ENCODE data around the gene CFAP410. TPM values are rescaled to one million over a fixed set of nuclear protein-coding genes. Genes with fewer than 3 reads are reported as not detected.

CFAP410 gene
- polyA plus RNA-seq, 1 donor from 2014 or later, result 36.5 TPM

DNA sequence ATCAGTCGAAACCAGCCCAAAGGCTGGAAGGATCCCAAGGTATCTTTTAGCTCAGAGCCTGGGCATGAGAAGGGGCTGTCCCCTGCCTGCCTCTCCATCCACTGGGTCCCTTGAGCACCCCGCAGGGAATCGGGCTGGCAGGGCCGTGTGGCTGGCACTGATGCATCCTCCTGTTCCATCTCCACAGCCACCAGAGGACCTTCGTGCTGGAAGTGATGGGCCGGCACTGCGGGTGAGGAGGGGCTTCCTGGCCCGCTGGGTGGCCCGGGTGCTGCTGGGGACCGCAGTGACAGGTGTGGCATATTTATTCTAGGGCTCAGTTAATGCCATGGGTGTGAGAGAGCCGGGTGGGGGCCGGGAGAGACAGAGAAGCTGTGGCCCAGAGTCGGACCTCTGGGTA, 25.7 kb downstream of the CFAP410 start:
- Histone ChIP-seq H3F3A (ENCODE audit: insufficient read depth, low read length, poor library complexity, severe bottlenecking) (no peaks in the 10 kb centered on the region), H3K4me3 (ENCODE audit: low read length) (no peak overlapping the region), H2AFZ (ENCODE audit: low read depth, low read length) (no peak overlapping the region), H3K27me3 (ENCODE audit: insufficient read depth, low read depth, low read length) (no peaks in the 10 kb centered on the region), H3K9me3 (ENCODE audit: low read length) (no peaks in the 10 kb centered on the region), H3K9ac (ENCODE audit: low read length) (no peak overlapping the region), H3K27ac (ENCODE audit: low read length) (no peak overlapping the region), H3K9me2 (ENCODE audit: insufficient read depth, low read length) (no peaks in the 10 kb centered on the region), H4K20me1 (ENCODE audit: insufficient read depth) (no peaks in the 10 kb centered on the region), H3K79me2 (replicated peaks; ENCODE audit: insufficient read depth, low read length) (no peaks in the 10 kb centered on the region), H3K36me3 (ENCODE audit: insufficient read depth, low read length) (no peaks in the 10 kb centered on the region), H3K4me2 (ENCODE audit: low read length) (no peak overlapping the region)
- no peak for TF ChIP-seq EZH2 (IDR thresholded peaks at IDR 0.05; ENCODE audit: borderline replicate concordance, insufficient read depth, low read length, poor library complexity, severe bottlenecking)
- TF ChIP-seq, protein P1, sequence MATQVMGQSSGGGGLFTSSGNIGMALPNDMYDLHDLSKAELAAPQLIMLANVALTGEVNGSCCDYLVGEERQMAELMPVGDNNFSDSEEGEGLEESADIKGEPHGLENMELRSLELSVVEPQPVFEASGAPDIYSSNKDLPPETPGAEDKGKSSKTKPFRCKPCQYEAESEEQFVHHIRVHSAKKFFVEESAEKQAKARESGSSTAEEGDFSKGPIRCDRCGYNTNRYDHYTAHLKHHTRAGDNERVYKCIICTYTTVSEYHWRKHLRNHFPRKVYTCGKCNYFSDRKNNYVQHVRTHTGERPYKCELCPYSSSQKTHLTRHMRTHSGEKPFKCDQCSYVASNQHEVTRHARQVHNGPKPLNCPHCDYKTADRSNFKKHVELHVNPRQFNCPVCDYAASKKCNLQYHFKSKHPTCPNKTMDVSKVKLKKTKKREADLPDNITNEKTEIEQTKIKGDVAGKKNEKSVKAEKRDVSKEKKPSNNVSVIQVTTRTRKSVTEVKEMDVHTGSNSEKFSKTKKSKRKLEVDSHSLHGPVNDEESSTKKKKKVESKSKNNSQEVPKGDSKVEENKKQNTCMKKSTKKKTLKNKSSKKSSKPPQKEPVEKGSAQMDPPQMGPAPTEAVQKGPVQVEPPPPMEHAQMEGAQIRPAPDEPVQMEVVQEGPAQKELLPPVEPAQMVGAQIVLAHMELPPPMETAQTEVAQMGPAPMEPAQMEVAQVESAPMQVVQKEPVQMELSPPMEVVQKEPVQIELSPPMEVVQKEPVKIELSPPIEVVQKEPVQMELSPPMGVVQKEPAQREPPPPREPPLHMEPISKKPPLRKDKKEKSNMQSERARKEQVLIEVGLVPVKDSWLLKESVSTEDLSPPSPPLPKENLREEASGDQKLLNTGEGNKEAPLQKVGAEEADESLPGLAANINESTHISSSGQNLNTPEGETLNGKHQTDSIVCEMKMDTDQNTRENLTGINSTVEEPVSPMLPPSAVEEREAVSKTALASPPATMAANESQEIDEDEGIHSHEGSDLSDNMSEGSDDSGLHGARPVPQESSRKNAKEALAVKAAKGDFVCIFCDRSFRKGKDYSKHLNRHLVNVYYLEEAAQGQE (IDR thresholded peaks at IDR 0.05; ENCODE audit: borderline replicate concordance), result no peak
- no peak for TF ChIP-seq EP300 (conservative IDR thresholded peaks at IDR 0.05; ENCODE audit: poor library complexity, severe bottlenecking)
- TF ChIP-seq SMC3 (conservative IDR thresholded peaks at IDR 0.05; ENCODE audit: poor library complexity), result no peak
- TF ChIP-seq POLR2AphosphoS5 (IDR thresholded peaks at IDR 0.05), result no peak
- TF ChIP-seq RAD21 (conservative IDR thresholded peaks at IDR 0.05), result no peak
- TF ChIP-seq TAF1 (IDR thresholded peaks at IDR 0.05; ENCODE audit: low read depth), result no peak
- no peak for TF ChIP-seq MXI1 (conservative IDR thresholded peaks at IDR 0.05; ENCODE audit: poor library complexity, severe bottlenecking)
- TF ChIP-seq, protein P2, sequence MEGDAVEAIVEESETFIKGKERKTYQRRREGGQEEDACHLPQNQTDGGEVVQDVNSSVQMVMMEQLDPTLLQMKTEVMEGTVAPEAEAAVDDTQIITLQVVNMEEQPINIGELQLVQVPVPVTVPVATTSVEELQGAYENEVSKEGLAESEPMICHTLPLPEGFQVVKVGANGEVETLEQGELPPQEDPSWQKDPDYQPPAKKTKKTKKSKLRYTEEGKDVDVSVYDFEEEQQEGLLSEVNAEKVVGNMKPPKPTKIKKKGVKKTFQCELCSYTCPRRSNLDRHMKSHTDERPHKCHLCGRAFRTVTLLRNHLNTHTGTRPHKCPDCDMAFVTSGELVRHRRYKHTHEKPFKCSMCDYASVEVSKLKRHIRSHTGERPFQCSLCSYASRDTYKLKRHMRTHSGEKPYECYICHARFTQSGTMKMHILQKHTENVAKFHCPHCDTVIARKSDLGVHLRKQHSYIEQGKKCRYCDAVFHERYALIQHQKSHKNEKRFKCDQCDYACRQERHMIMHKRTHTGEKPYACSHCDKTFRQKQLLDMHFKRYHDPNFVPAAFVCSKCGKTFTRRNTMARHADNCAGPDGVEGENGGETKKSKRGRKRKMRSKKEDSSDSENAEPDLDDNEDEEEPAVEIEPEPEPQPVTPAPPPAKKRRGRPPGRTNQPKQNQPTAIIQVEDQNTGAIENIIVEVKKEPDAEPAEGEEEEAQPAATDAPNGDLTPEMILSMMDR (IDR thresholded peaks at IDR 0.05; ENCODE audit: poor library complexity, severe bottlenecking), result no peak

DNA sequence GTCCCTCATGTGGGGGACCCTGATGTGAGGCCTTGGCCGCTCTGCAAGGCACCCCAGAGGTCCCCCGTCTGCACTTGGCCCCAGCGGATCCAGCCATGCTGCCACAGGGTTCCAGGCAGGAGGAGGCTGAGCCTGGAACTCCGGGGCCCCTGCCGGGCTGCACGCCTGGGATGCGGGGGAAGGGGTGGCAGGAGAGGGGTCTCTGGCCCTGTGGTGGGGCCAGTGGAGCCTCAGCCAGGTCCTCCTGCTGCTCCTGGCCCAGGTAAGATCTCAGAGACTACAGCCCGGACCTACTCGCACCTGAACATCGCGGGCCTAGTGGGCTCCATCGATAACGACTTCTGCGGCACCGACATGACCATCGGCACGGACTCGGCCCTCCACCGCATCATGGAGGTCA, 26.5 kb downstream of the CFAP410 start:
- Histone ChIP-seq H3K4me3 (ENCODE audit: low read length) (no peak overlapping the region), H2AFZ (ENCODE audit: low read depth, low read length) (no peak overlapping the region), H4K20me1 (ENCODE audit: insufficient read depth) (no peaks in the 10 kb centered on the region), H3K27ac (ENCODE audit: low read length) (no peak overlapping the region), H3F3A (ENCODE audit: insufficient read depth, low read length, poor library complexity, severe bottlenecking) (no peaks in the 10 kb centered on the region), H3K4me2 (ENCODE audit: low read length) (no peak overlapping the region), H3K9me3 (ENCODE audit: low read length) (no peaks in the 10 kb centered on the region), H3K79me2 (replicated peaks; ENCODE audit: insufficient read depth, low read length) (no peaks in the 10 kb centered on the region), H3K9ac (ENCODE audit: low read length) (no peak overlapping the region), H3K9me2 (ENCODE audit: insufficient read depth, low read length) (no peaks in the 10 kb centered on the region), H3K36me3 (ENCODE audit: insufficient read depth, low read length) (no peaks in the 10 kb centered on the region), H3K27me3 (ENCODE audit: insufficient read depth, low read depth, low read length) (no peaks in the 10 kb centered on the region)
- TF ChIP-seq POLR2AphosphoS5 (IDR thresholded peaks at IDR 0.05), result no peak
- TF ChIP-seq EP300 (conservative IDR thresholded peaks at IDR 0.05; ENCODE audit: poor library complexity, severe bottlenecking), result no peak

DNA sequence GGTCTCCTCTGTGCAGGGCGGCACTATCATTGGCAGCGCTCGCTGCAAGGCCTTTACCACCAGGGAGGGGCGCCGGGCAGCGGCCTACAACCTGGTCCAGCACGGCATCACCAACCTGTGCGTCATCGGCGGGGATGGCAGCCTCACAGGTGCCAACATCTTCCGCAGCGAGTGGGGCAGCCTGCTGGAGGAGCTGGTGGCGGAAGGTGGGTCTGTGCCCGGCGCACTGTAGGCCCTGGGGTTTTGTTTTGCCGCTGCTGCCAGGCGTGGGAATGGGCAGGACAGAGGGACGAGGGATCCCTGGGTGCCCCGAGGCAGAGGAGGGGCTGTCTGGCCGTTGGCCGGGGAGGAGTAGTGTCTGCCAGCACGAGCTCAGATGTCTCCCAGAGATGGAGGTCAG, 27.1 kb downstream of the CFAP410 start:
- no peak for TF ChIP-seq EZH2 (IDR thresholded peaks at IDR 0.05; ENCODE audit: borderline replicate concordance, insufficient read depth, low read length, poor library complexity, severe bottlenecking)
- no peak for TF ChIP-seq MXI1 (conservative IDR thresholded peaks at IDR 0.05; ENCODE audit: poor library complexity, severe bottlenecking)
- no peak for TF ChIP-seq EP300 (conservative IDR thresholded peaks at IDR 0.05; ENCODE audit: poor library complexity, severe bottlenecking)
- no peak for TF ChIP-seq TAF1 (IDR thresholded peaks at IDR 0.05; ENCODE audit: low read depth)
- no peak for TF ChIP-seq SMC3 (conservative IDR thresholded peaks at IDR 0.05; ENCODE audit: poor library complexity)
- TF ChIP-seq, protein P2 (IDR thresholded peaks at IDR 0.05; ENCODE audit: poor library complexity, severe bottlenecking), result no peak
- no peak for TF ChIP-seq RAD21 (conservative IDR thresholded peaks at IDR 0.05)
- no peak for TF ChIP-seq POLR2AphosphoS5 (IDR thresholded peaks at IDR 0.05)
- TF ChIP-seq, protein P1 (IDR thresholded peaks at IDR 0.05; ENCODE audit: borderline replicate concordance), result no peak
- H2AFZ ChIP-seq (ENCODE audit: low read depth, low read length), result no peak overlapping the region
- H3K4me3 ChIP-seq (ENCODE audit: low read length), result no peak overlapping the region
- H3K36me3 ChIP-seq (ENCODE audit: insufficient read depth, low read length), result no peaks in the 10 kb centered on the region
- no peak overlapping the region for H3K27ac ChIP-seq (ENCODE audit: low read length)
- no peaks in the 10 kb centered on the region for H3K9me3 ChIP-seq (ENCODE audit: low read length)
- no peaks in the 10 kb centered on the region for H3K79me2 ChIP-seq (replicated peaks; ENCODE audit: insufficient read depth, low read length)
- no peaks in the 10 kb centered on the region for H3F3A ChIP-seq (ENCODE audit: insufficient read depth, low read length, poor library complexity, severe bottlenecking)
- H3K27me3 ChIP-seq (ENCODE audit: insufficient read depth, low read depth, low read length), result no peaks in the 10 kb centered on the region
- H4K20me1 ChIP-seq (ENCODE audit: insufficient read depth), result no peaks in the 10 kb centered on the region
- H3K4me2 ChIP-seq (ENCODE audit: low read length), result no peak overlapping the region
- no peak overlapping the region for H3K9ac ChIP-seq (ENCODE audit: low read length)
- H3K9me2 ChIP-seq (ENCODE audit: insufficient read depth, low read length), result no peaks in the 10 kb centered on the region

Data from neural cell (in vitro differentiated cells).